ENCODE measurements around the gene VASH2. TPM values are rescaled to one million over a fixed set of nuclear protein-coding genes. Genes with fewer than 3 reads are reported as not detected.

VASH2 gene
- total RNA-seq, 4 donors from 2014 or later: 1.5 TPM; not detected in 3

- H3K36me3 ChIP-seq: no peaks in the 10 kb centered on the region
- no peak for TF ChIP-seq CTCF (IDR thresholded peaks at IDR 0.05 in 4 of 5, conservative IDR thresholded peaks at IDR 0.05 in 1 of 5)
- no peak for TF ChIP-seq POLR2A (IDR thresholded peaks at IDR 0.05)
- in situ Hi-C loops (cut with MboI; ENCODE audit: low sequenced_read_pairs in 4 of 4): no loop called here
- H3K27me3 ChIP-seq: no peaks in the 10 kb centered on the region
- no peak overlapping the region for H3K4me3 ChIP-seq
- intact Hi-C loops (cut with DNase I; ENCODE audit: low total_unique reads): no loop called here
- H3K4me1 ChIP-seq: no peaks in the 10 kb centered on the region
- ATAC-seq (no peak), DNase-seq (no peak)
- H3K27ac ChIP-seq: no peak overlapping the region
- no peaks in the 10 kb centered on the region for H3K9me3 ChIP-seq
These were observed 21.7 kb upstream of the VASH2 start for GRCh38 chr1:212928323-212929291.

- no peak for TF ChIP-seq CTCF (IDR thresholded peaks at IDR 0.05 in 4 of 5, conservative IDR thresholded peaks at IDR 0.05 in 1 of 5)
- no peak for TF ChIP-seq POLR2A (IDR thresholded peaks at IDR 0.05)
- ATAC-seq: no peak
- DNase-seq: no peak
- Histone ChIP-seq H3K27ac (no peak overlapping the region), H3K4me3 (no peak overlapping the region), H3K4me1 (no peaks in the 10 kb centered on the region), H3K36me3 (no peaks in the 10 kb centered on the region), H3K9me3 (no peaks in the 10 kb centered on the region), H3K27me3 (no peaks in the 10 kb centered on the region)
- in situ Hi-C loops (cut with MboI; ENCODE audit: low sequenced_read_pairs in 4 of 4) (no loop called here), intact Hi-C loops (cut with DNase I; ENCODE audit: low total_unique reads) (no loop called here)
These were observed 19.2 kb upstream of the VASH2 start for GRCh38 chr1:212930986-212931678.

GRCh38 chr1:212933815-212934471 lies 16.4 kb upstream of the VASH2 start:
- no peaks in the 10 kb centered on the region for H3K9me3 ChIP-seq
- no peak for TF ChIP-seq POLR2A (IDR thresholded peaks at IDR 0.05)
- no peak for TF ChIP-seq CTCF (IDR thresholded peaks at IDR 0.05 in 4 of 5, conservative IDR thresholded peaks at IDR 0.05 in 1 of 5)
- in situ Hi-C loops (cut with MboI; ENCODE audit: low sequenced_read_pairs in 4 of 4): no loop called here
- ATAC-seq (no peak), DNase-seq (no peak)
- no peaks in the 10 kb centered on the region for H3K4me1 ChIP-seq
- H3K4me3 ChIP-seq: no peak overlapping the region
- no peaks in the 10 kb centered on the region for H3K27me3 ChIP-seq
- H3K36me3 ChIP-seq: no peaks in the 10 kb centered on the region
- intact Hi-C loops (cut with DNase I; ENCODE audit: low total_unique reads): no loop called here
- H3K27ac ChIP-seq: no peak overlapping the region

- intact Hi-C loops (cut with DNase I; ENCODE audit: low total_unique reads) (no loop called here), in situ Hi-C loops (cut with MboI; ENCODE audit: low sequenced_read_pairs in 4 of 4) (no loop called here)
- no peaks in the 10 kb centered on the region for H3K4me1 ChIP-seq
- ATAC-seq: no peak
- no peak for TF ChIP-seq POLR2A (IDR thresholded peaks at IDR 0.05)
- no peaks in the 10 kb centered on the region for H3K27me3 ChIP-seq
- no peak overlapping the region for H3K4me3 ChIP-seq
- H3K36me3 ChIP-seq: no peaks in the 10 kb centered on the region
- no peak for DNase-seq
- H3K9me3 ChIP-seq: no peaks in the 10 kb centered on the region
- no peak overlapping the region for H3K27ac ChIP-seq
These were observed 14.9 kb upstream of the VASH2 start for GRCh38 chr1:212935387-212935981.

Measured in gastrocnemius medialis (tissue), 4 donors.